Fibroblast of skin of scalp (primary cell): ENCODE results near the gene CIRBP.

ENCODE experiments used
- DNase-seq: peaks from one replicate; pipeline ENCODE4 v3.0.0-alpha.2; 2013

The CIRBP gene

GRCh38 chr19:1256646-1257474 lies 12.3 kb upstream of the CIRBP start:
- no peak for DNase-seq

- DNase-seq: no peak
Observed at GRCh38 chr19:1257475-1258162, 11.5 kb upstream of the CIRBP start.

- no peak for DNase-seq
Observed at GRCh38 chr19:1258163-1258492, 11.0 kb upstream of the CIRBP start.

- DNase-seq: no peak
Observed at GRCh38 chr19:1258707-1259205, 10.4 kb upstream of the CIRBP start.

GRCh38 chr19:1259206-1259875 lies 9.8 kb upstream of the CIRBP start:
- peak; percentile 70 for DNase-seq

GRCh38 chr19:1259876-1260748 lies 9.0 kb upstream of the CIRBP start:
- DNase-seq: no peak

- peak; percentile 97 for DNase-seq
Observed at GRCh38 chr19:1260749-1261537, 8.2 kb upstream of the CIRBP start.

GRCh38 chr19:1261538-1261797 lies 7.7 kb upstream of the CIRBP start:
- no peak for DNase-seq

GRCh38 chr19:1261798-1262622 lies 7.1 kb upstream of the CIRBP start:
- no peak for DNase-seq

- DNase-seq: peak; percentile 61
Observed at GRCh38 chr19:1262623-1263123, 6.5 kb upstream of the CIRBP start.

- no peak for DNase-seq
Observed at GRCh38 chr19:1263188-1263587, 5.9 kb upstream of the CIRBP start.

- peak; percentile 95 for DNase-seq
Observed at GRCh38 chr19:1264801-1265614, 4.1 kb upstream of the CIRBP start.

- peak; percentile 97 for DNase-seq
Observed at GRCh38 chr19:1265615-1266128, 3.5 kb upstream of the CIRBP start.

- peak; percentile 89 for DNase-seq
Observed at GRCh38 chr19:1266129-1266915, 2.8 kb upstream of the CIRBP start.

- peak; percentile 58 for DNase-seq
Observed at GRCh38 chr19:1266916-1267476, 2.1 kb upstream of the CIRBP start.

- DNase-seq: no peak
Observed at GRCh38 chr19:1267477-1268225, 1.5 kb upstream of the CIRBP start.

- DNase-seq: no peak
Observed at GRCh38 chr19:1268226-1269064, 687 bp upstream of the CIRBP start.
